Fibroblast of lung (primary cell): ENCODE results near the gene SLIT3.

Source experiments
- EZH2 ChIP-seq: IDR thresholded peaks from 2 replicates; pipeline ENCODE4 v1.5.1; 2012; ENCODE audit warnings: low read length, control low read depth, mild to moderate bottlenecking; ENCODE audit errors: missing control alignments
- TF ChIP-seq, protein P1 (sequence below), 2 donors: IDR thresholded peaks in 1 of 2; conservative IDR thresholded peaks in 1 of 2; 1 replicate in 1 of 2; 2 replicates in 1 of 2; pipeline ENCODE4 v1.5.1; 2011 to 2012; ENCODE audit warnings: low read length in 2 of 2, control low read depth in 1 of 2, inconsistent platforms in 1 of 2, low read depth in 1 of 2, mild to moderate bottlenecking in 1 of 2

DNA sequence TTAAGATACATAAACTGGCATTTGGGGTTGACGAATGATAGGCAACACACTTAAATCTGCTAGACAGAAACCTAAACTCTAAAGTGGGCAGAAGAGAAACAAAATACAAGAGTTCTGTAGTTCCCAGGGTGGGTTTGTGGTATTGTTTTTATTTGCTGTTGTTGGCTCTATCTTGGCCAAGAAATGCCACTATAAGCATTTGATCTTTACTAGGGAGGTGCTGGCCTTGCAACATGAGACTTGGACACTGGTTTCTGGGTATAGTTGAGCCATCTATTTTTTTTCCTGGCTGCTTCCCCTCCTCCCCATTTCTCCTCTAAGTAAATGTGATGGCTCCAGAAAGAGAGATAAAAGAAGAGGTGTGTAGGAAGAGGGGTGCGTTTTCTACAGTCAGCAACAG lies 251.2 kb downstream of the SLIT3 start:
- TF ChIP-seq, protein P1, sequence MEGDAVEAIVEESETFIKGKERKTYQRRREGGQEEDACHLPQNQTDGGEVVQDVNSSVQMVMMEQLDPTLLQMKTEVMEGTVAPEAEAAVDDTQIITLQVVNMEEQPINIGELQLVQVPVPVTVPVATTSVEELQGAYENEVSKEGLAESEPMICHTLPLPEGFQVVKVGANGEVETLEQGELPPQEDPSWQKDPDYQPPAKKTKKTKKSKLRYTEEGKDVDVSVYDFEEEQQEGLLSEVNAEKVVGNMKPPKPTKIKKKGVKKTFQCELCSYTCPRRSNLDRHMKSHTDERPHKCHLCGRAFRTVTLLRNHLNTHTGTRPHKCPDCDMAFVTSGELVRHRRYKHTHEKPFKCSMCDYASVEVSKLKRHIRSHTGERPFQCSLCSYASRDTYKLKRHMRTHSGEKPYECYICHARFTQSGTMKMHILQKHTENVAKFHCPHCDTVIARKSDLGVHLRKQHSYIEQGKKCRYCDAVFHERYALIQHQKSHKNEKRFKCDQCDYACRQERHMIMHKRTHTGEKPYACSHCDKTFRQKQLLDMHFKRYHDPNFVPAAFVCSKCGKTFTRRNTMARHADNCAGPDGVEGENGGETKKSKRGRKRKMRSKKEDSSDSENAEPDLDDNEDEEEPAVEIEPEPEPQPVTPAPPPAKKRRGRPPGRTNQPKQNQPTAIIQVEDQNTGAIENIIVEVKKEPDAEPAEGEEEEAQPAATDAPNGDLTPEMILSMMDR (conservative IDR thresholded peaks at IDR 0.05 in 1 of 2, IDR thresholded peaks at IDR 0.05 in 1 of 2; ENCODE audit: low read depth in 1 of 2, low read length in 2 of 2): no peak
- no peak for TF ChIP-seq EZH2
